ENCODE measurements around the gene SNRNP40. TPM values are rescaled to one million over a fixed set of nuclear protein-coding genes. Genes with fewer than 3 reads are reported as not detected.

Gene SNRNP40
- polyA plus RNA-seq, 1 of the 3 experiments (the other 2 are of a cell fraction) = 46.7 TPM

GRCh38 chr1:31219489-31219888 lies 77.1 kb downstream of the SNRNP40 start:
- no peak overlapping the region for H3K4me2 ChIP-seq
- WGBS (ENCODE audit: low lambda C conversion rate) = 66% methylated on average over 5 of the region's 6 CpGs
- no peaks in the 10 kb centered on the region for H4K20me1 ChIP-seq (ENCODE audit: insufficient read depth)
- no peak overlapping the region for H3K27ac ChIP-seq (ENCODE audit: low read depth in 2 of 2, low read length in 1 of 2)
- no peak for DNase-seq
- no peak overlapping the region for H3K4me3 ChIP-seq (ENCODE audit: low read depth in 2 of 2, low read length in 1 of 2)
- no peak overlapping the region for H2AFZ ChIP-seq (ENCODE audit: low read depth)
- ChIA-PET POLR2A (no interaction called here), CTCF (interaction anchor here (1.1 to 1.9 kb wide), 3 partner anchors 8 to 13 kb away, joined by 4 to 8 read pairs (median 5); no protein-coding TSS in a partner anchor)
- TF ChIP-seq PBX3 (IDR thresholded peaks at IDR 0.05) (no peak), TCF12 (IDR thresholded peaks at IDR 0.05) (no peak)
- no peaks in the 10 kb centered on the region for H3K9me3 ChIP-seq
- H3K79me2 ChIP-seq (ENCODE audit: insufficient read depth) = no peaks in the 10 kb centered on the region
- H3K27me3 ChIP-seq (ENCODE audit: insufficient read depth) = no peaks in the 10 kb centered on the region; the same call in 1 of the 2 replicates
- H3F3A ChIP-seq (replicated peaks; ENCODE audit: insufficient read depth) = no peaks in the 10 kb centered on the region
- no peaks in the 10 kb centered on the region for H3K36me3 ChIP-seq (replicated peaks in 1 of 2; ENCODE audit: control insufficient read depth in 1 of 2, insufficient read depth in 2 of 2, low read length in 1 of 2)
- H3K9ac ChIP-seq = no peak overlapping the region
- H3K4me1 ChIP-seq (ENCODE audit: control insufficient read depth in 1 of 2, insufficient read depth in 2 of 2, low read depth in 1 of 2, low read length in 1 of 2) = peaks cover 0 to 48% of the 10 kb centered on the region in 2 experiments; a peak in 2 of 4 replicates
- H3K9me2 ChIP-seq = no peaks in the 10 kb centered on the region

DNA sequence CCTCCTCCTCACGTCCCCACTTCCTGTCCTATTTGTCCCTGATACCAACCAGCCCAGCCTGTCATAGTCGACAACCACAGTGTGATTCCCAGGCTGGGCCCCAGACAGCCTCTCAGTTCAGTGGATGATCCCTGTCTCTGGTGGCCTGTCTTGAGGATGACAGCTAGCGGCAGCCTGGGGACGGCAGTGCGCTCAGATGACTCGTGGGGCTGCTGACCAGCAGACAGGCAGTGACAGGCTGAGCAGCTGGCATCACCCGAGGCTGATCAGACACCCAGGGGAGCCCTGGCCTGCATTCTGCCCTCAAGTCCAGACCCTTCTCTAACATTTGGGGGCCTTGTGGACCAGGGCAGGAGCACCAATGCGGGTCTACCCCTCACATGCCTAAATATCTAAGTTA lies 77.9 kb downstream of the SNRNP40 start:
- Histone ChIP-seq H3K4me1 (ENCODE audit: control insufficient read depth in 1 of 2, insufficient read depth in 2 of 2, low read depth in 1 of 2, low read length in 1 of 2) (peaks cover 0 to 41% of the 10 kb centered on the region in 2 experiments; a peak in 2 of 4 replicates), H4K20me1 (ENCODE audit: insufficient read depth) (no peaks in the 10 kb centered on the region), H3K36me3 (replicated peaks in 1 of 2; ENCODE audit: control insufficient read depth in 1 of 2, insufficient read depth in 2 of 2, low read length in 1 of 2) (no peaks in the 10 kb centered on the region), H3K9me2 (no peaks in the 10 kb centered on the region), H3K27me3 (ENCODE audit: insufficient read depth) (no peaks in the 10 kb centered on the region), H3K4me2 (no peak overlapping the region), H3K79me2 (ENCODE audit: insufficient read depth) (no peaks in the 10 kb centered on the region), H3K9ac (no peak overlapping the region), H3K27ac (ENCODE audit: low read depth in 2 of 2, low read length in 1 of 2) (no peak overlapping the region), H3K4me3 (ENCODE audit: low read depth in 2 of 2, low read length in 1 of 2) (no peak overlapping the region), H3F3A (replicated peaks; ENCODE audit: insufficient read depth) (no peaks in the 10 kb centered on the region), H3K9me3 (no peaks in the 10 kb centered on the region), H2AFZ (ENCODE audit: low read depth) (no peak overlapping the region)
- DNase-seq = peak; percentile 53
- ChIA-PET POLR2A (no interaction called here), CTCF (interaction anchor here (1.0 to 4.6 kb wide), 6 partner anchors 9 to 35 kb away, joined by 3 to 49 read pairs (median 4); no protein-coding TSS in a partner anchor)
- 83% methylated on average over 4 of the region's 8 CpGs for WGBS (ENCODE audit: low lambda C conversion rate)
- TF ChIP-seq TAF1 (IDR thresholded peaks at IDR 0.05; ENCODE audit: borderline replicate concordance, low read depth, low read length) (no peak), MXI1 (IDR thresholded peaks at IDR 0.05; ENCODE audit: low read depth, low read length) (peak; percentile 57; the same call in 1 of the 2 replicates)

DNA sequence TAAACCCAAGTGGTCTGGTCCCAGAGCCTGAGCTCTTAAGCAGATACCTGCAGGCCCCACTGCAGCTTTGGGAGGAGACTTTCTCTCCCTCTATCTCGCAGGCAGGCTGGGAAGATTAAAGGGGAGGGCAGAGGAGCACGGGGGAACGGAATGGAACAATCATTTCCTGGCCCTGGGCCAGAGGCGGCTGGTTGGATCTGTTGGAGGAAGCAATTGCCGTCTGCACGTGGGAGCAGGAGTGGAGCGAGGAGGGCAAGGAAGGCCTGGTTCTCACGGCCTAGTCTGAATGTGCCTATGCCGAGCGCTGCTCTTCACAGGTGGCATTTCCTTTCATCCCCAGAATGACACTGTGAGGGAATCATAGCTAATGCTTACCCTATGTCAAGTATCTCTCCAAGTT lies 80.6 kb downstream of the SNRNP40 start:
- H3K9me2 ChIP-seq = no peaks in the 10 kb centered on the region
- DNase-seq = peak; percentile 84
- no peaks in the 10 kb centered on the region for H3K79me2 ChIP-seq (ENCODE audit: insufficient read depth)
- H3K4me2 ChIP-seq = no peak overlapping the region
- peaks cover 0 to 36% of the 10 kb centered on the region in 2 experiments; a peak in 2 of 4 replicates for H3K4me1 ChIP-seq (ENCODE audit: control insufficient read depth in 1 of 2, insufficient read depth in 2 of 2, low read depth in 1 of 2, low read length in 1 of 2)
- no peaks in the 10 kb centered on the region for H4K20me1 ChIP-seq (ENCODE audit: insufficient read depth)
- no peak overlapping the region for H2AFZ ChIP-seq (ENCODE audit: low read depth)
- H3K4me3 ChIP-seq (ENCODE audit: low read depth in 2 of 2, low read length in 1 of 2) = no peak overlapping the region
- H3K27me3 ChIP-seq (ENCODE audit: insufficient read depth) = no peaks in the 10 kb centered on the region
- no peaks in the 10 kb centered on the region for H3K9me3 ChIP-seq
- TF ChIP-seq, protein P1, sequence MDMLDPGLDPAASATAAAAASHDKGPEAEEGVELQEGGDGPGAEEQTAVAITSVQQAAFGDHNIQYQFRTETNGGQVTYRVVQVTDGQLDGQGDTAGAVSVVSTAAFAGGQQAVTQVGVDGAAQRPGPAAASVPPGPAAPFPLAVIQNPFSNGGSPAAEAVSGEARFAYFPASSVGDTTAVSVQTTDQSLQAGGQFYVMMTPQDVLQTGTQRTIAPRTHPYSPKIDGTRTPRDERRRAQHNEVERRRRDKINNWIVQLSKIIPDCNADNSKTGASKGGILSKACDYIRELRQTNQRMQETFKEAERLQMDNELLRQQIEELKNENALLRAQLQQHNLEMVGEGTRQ (IDR thresholded peaks at IDR 0.05; ENCODE audit: borderline replicate concordance, low read depth, low read length) = no peak
- peak; percentile 66 for TF ChIP-seq NFIC (IDR thresholded peaks at IDR 0.05; ENCODE audit: borderline replicate concordance)
- 0 out of 2 replicates have a peak, but pooled peaks have one; percentile 23 for TF ChIP-seq GATA2 (CRISPR knock-in tag; IDR thresholded peaks at IDR 0.05)
- TF ChIP-seq RAD21 (IDR thresholded peaks at IDR 0.05; ENCODE audit: low read length) = no peak
- TF ChIP-seq RCOR1 (IDR thresholded peaks at IDR 0.05; ENCODE audit: low read length) = peak; percentile 12; the same call in 1 of the 2 replicates
- TF ChIP-seq GABPA (IDR thresholded peaks at IDR 0.05; ENCODE audit: low read depth) = no peak
- TF ChIP-seq CHD2 (IDR thresholded peaks at IDR 0.05; ENCODE audit: low read length, partially characterized antibody) = peak; percentile 12
- TF ChIP-seq SMC3 (IDR thresholded peaks at IDR 0.05; ENCODE audit: low read depth, low read length) = no peak
- TF ChIP-seq TEAD4 (IDR thresholded peaks at IDR 0.05; ENCODE audit: borderline replicate concordance, insufficient read depth) = no peak
- no peak for TF ChIP-seq ELF1 (IDR thresholded peaks at IDR 0.05)
- 0 out of 2 replicates have a peak, but pooled peaks have one; percentile 38 for TF ChIP-seq RFX5 (IDR thresholded peaks at IDR 0.05; ENCODE audit: low read length)
- peak; percentile 86 for TF ChIP-seq MXI1 (IDR thresholded peaks at IDR 0.05; ENCODE audit: low read depth, low read length)
- TF ChIP-seq EP300 (IDR thresholded peaks at IDR 0.05; ENCODE audit: borderline replicate concordance in 1 of 2, low read depth in 1 of 2, low read length in 1 of 2) = peak in 1 of 2 experiments; percentile 13; a peak in 1 of 4 replicates
- TF ChIP-seq EZH2phosphoT487 (IDR thresholded peaks at IDR 0.05; ENCODE audit: borderline replicate concordance, low read depth) = no peak
- H3K27ac ChIP-seq (ENCODE audit: low read depth in 2 of 2, low read length in 1 of 2) = peak overlapping the region in 1 of 2 experiments; percentile 82; a peak in 2 of 4 replicates
- WGBS (ENCODE audit: low lambda C conversion rate) = 37% methylated on average over 10 of the region's 10 CpGs
- no peaks in the 10 kb centered on the region for H3K36me3 ChIP-seq (replicated peaks in 1 of 2; ENCODE audit: control insufficient read depth in 1 of 2, insufficient read depth in 2 of 2, low read length in 1 of 2)
- H3K9ac ChIP-seq = no peak overlapping the region
- ChIA-PET POLR2A (interaction anchor here (0.6 to 1.0 kb wide), 3 partner anchors 11 to 48 kb away, joined by 3 read pairs; no protein-coding TSS in a partner anchor), CTCF (interaction anchor here (4.6 kb wide), 1 partner anchor 32 kb away, joined by 49 read pairs; no protein-coding TSS in a partner anchor)
- H3F3A ChIP-seq (replicated peaks; ENCODE audit: insufficient read depth) = no peaks in the 10 kb centered on the region
